ENCODE data around the gene LRRC8A.
"Not testable (repeated sequence)": the region's sequence is repeated elsewhere in the genome, so short reads cannot be mapped to it uniquely, and the experiment has no call there.

Gene LRRC8A

GRCh38 chr9:128944966-128945365, 63.0 kb downstream of the LRRC8A start:
- not testable (repeated sequence) for H3K4me3 ChIP-seq (ENCODE audit: low read depth, low read length); DNase-seq (ENCODE audit: low read depth)

GRCh38 chr9:128945798-128946501, 64.0 kb downstream of the LRRC8A start:
- no peak overlapping the region for H3K4me3 ChIP-seq (ENCODE audit: low read depth, low read length)

GRCh38 chr9:128946571-128947276, 64.8 kb downstream of the LRRC8A start:
- DNase-seq (ENCODE audit: low read depth), result no peak
- H3K4me3 ChIP-seq (ENCODE audit: low read depth, low read length), result peak overlapping the region; percentile 97

More at GRCh38 chr9:128945798-128946501, 64.0 kb downstream of the LRRC8A start:
- no peak for DNase-seq (ENCODE audit: low read depth)

- DNase-seq (ENCODE audit: low read depth), result no peak
- peak overlapping the region; percentile 97 for H3K4me3 ChIP-seq (ENCODE audit: low read depth, low read length)
These were observed 65.3 kb downstream of the LRRC8A start for GRCh38 chr9:128947277-128947526.

DNA sequence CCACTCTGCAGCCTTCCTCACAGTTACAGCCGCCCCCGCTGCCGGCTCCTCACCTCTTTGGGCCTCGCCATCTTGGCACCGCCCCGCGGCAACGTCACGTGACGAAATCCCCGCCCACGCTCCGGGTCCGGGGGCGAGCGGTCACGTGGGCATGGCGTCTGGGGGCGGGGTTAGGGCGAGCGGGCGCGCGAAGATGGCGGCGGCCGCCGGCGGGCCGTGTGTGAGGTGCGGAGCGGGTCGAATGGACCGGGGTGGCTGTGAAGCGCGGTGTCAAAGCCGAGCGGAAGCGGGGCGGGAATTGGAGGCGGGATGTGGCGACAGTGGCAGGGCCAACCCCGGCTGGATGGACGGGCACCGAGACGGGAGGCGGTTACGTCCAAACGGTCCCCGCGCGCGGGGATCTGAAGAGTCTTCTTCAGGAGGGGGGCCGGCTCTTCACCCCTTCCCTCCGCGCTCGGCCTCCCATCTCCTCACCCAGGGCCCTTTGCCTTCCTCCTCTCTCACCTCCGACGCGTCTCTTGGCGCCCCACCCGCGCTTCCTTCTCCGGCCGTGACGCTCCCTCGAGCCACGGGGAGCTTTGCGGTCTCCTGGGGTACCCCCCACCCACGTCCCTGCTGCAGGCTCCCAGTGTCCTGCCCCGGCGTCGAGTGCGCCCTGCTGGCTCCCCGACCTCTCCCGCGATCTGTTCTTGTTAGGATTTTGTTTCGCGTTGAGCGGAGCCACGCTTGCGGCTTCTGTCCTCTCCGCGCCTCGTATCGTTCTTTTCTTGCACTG, 65.8 kb downstream of the LRRC8A start, which contains the start of the genes DOLK and NUP188:
Gene DOLK (minus strand): TSS at position 77 of the 775 bp plus-strand sequence. CDS start 300 bp downstream, outside the sequence.
Gene NUP188 (plus strand): TSS at position 173 of the 775 bp plus-strand sequence. CDS start 21 bp downstream, at position 194.
- H3K4me3 ChIP-seq (ENCODE audit: low read depth, low read length), result peak within 1 kb of the TSS; percentile 97
- DNase-seq (ENCODE audit: low read depth), result peak; percentile 77

GRCh38 chr9:128961403-128961802, 79.5 kb downstream of the LRRC8A start:
- DNase-seq (ENCODE audit: low read depth); H3K4me3 ChIP-seq (ENCODE audit: low read depth, low read length): not testable (repeated sequence)

All from skeletal muscle cell (primary cell).